ENCODE results near the gene TRIM65.
A peak's percentile ranks its signal among the peaks of the same experiment; 100 is the strongest.
"Not testable (repeated sequence)": the region's sequence is repeated elsewhere in the genome, so short reads cannot be mapped to it uniquely, and the experiment has no call there.

TRIM65 gene

GRCh38 chr17:75851693-75851991 lies 45.1 kb downstream of the TRIM65 start:
- DNase-seq (ENCODE audit: low spot score) = not testable (repeated sequence)

GRCh38 chr17:75850928-75851692 lies 45.6 kb downstream of the TRIM65 start:
- no peak for DNase-seq (ENCODE audit: low spot score)

DNA sequence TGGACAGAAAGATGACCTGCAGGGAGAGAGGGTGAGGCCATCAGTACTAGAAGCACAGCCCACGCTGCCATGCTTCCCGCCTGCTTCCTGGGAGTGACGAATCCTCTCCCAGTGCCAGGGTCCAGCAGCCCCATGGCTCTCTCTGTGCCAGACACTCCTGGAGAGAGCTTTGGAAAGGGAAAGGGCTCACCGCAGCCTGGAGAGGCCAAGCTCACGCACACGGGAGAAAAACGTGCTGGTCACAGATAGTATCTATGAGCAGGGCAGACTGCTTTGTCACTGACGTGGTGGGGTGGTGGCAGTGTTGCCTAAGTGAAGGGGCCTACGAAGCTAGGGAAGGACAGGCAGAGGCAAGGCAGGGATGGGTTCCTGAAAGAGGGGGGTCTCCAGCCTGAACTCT lies 47.0 kb downstream of the TRIM65 start:
- no peak for DNase-seq (ENCODE audit: low spot score)

GRCh38 chr17:75849279-75849646 lies 47.5 kb downstream of the TRIM65 start:
- no peak for DNase-seq (ENCODE audit: low spot score)

GRCh38 chr17:75848523-75849278 lies 48.0 kb downstream of the TRIM65 start:
- peak; percentile 84 for DNase-seq (ENCODE audit: low spot score)

GRCh38 chr17:75847614-75848522 lies 48.9 kb downstream of the TRIM65 start:
- no peak for DNase-seq (ENCODE audit: low spot score)

DNA sequence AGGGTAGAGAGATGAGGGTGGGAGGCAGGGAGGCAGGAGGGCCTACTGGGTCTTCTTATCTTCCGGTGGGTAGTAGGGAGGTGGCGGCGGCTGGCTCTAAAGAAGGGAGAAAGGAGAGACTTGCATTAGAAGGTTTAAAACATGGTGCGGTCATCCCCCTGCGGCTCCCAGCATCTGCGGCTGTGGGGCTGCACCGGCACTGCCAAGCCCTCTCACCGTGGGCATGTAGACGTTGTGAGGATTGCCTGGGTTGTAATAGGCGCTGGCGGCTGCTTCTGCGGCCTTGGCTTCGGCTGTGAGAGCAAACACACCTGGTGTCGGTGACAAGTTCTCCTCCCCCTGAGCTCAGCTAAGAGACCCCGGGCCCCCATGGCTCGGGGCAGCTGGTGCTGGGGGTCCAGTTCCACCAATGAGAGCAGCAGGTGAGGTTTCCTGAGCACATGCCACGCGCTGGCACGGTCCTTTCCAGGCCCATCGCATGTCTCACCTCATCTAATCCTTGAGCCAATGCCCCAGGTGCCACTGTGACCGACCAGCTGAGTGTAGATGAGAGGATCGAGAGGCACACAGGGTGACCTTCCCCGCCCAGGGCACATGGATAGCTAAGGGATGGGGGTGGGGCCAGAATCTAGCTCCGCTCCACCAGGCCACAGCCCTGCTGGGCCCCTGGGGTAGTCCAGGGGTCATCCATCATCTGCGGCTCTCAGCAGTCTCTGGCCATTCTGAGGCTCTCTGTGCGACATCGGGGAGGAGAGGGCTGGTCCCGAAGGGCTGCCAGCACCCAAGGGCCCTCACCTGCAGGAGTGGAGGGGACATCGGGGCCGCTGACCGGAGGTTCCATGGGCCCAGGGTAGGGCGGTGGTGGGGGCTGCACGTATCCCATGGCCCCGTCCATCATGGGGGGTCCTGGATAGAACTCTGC lies 49.8 kb downstream of the TRIM65 start:
- no peak for DNase-seq (ENCODE audit: low spot score)

DNA sequence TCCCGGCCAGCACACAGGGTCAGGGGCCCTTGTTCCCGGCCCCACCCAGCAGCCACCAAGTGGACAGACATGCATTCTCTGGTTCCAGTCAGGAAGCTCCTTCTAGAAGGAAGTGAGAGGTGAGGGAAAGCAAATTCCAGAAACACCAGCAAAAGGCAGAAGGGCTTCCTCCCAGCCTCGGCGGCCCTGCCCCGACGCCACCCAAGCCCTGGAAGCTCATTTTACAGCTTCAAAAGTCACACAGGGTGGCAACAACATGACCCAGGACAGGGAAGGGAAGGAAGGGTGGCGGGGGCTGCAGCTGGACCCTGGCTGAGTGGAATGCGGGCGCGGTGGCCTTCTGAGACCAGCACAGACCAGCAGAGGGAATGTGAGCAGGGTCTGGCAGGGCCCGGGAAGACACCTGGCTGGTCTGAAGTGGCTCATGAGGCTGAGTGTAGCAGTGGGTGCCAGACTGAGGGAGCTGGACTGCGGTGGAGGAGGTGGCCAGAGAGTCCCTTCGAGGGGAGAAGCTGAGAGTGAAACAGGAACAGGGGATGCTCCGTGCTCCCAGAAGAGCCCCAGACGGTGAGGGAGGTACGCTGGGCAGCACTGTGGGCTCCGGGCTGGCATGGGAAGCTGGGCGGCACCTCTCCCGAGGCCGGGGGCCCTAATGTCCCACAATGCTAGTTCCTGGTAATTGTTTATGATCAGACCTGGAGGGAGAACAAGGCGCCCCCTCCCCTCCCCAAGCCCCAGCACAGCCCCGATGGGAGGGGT lies 50.6 kb downstream of the TRIM65 start:
- DNase-seq (ENCODE audit: low spot score) = no peak

DNA sequence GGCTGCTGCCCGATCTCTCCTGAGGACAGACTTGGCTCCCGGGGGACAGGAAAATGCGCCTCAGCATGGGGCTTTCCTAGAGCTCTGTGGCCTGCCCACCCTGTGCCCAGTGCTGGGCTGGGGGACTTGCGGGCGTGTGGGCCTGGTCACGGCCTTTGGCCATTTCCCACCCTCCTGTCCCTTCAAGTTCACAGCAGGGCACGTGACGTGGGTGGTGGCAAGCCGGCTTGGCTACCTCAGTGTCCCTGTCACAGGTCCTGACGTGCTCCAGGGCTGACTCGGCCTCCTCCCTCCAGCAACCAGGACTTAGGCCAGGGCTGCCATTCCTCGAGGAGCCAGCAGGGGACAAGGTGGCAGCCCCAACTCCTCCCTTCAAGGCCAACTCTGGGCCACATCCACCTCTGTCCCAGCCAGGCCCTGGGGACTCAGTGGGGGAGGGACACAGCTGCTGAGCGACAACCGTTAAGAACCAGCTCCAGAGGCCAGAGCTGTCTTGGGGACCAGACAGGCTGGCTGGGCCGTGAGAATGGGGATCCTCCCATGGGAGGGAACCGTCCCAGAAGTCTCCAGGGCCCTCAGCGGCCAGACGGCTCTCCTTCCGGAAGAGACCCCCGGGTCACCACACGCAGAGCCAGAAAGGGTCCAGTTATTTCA lies 51.6 kb downstream of the TRIM65 start:
- peak; percentile 62 for DNase-seq (ENCODE audit: low spot score)

DNA sequence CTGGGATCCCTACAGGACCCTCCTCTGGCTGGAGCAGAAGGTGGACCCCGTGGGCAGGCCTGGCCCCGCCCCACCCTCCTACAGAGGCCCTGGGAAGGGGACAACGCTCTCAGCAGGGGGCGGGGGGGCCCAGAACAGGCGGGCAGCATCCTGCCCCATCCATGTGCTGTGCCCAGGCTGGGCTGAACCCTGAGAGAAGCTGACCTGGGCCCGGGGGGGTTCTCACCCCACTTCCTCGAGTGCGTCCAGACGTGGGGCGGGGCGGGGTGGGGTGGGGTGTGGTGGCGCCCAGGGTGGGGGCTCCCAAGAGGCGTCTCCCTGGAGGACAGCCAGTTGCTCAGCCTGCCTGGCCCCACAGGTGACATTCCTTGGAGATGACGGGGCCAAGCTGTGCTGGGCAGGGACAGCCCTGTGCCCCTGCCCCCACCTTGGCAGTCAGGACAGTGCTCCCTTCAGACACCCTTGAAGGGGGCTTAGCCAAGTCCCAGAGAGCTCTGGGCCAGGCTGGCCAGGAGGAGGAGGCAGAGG lies 52.2 kb downstream of the TRIM65 start:
- DNase-seq (ENCODE audit: low spot score) = no peak

DNA sequence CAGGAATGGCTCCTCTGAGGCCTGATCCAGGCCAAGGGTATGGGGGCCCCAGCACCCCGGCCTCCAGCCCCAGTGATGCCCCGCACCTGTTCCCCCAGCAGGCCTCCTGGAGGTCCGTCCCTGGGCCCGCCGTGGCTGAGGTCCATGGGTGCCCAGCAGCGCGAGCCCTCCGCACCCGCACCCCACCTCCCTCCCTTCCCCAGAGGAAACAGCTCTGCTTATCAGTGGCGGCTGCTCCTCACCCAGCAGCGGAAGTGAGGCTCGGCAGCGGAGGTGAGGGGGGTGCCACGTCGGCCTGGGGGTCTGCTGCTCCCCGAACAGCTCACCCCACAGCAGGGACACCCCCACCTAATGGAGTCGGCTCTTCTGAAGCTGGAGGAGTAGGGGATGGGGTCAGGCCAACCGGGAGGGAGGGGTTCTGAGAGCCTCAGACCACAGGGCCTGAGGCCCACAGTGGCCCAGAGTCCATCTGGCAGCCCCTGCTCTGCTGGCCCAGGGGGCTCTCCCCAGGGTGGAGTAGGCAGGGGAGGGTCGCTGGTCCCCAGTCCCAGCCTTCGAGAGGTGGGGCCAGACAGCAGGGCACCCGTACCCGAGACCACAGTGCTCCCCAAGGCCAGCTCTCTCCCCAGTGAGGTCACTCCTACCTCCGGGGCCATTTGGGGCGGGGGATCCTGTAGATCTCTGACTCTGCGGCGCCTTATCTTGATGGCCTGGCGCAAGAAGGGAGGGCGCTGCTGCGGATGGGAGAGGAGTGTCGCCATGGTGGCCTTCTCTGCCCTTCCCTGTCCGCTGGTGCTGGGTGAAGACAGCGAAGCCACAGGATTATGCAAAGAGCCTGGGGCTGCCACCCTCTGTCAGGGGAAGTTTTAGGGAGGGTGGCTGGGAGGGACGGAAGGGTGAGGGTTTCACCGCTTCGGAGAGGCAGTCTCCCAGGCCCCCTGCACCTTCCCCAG lies 52.9 kb downstream of the TRIM65 start, which contains the start of gene UNC13D:
Gene UNC13D (minus strand): TSS at position 828 of the 953 bp plus-strand sequence. CDS start 67 bp downstream, at position 761.
- peak; percentile 69 for DNase-seq (ENCODE audit: low spot score)

DNA sequence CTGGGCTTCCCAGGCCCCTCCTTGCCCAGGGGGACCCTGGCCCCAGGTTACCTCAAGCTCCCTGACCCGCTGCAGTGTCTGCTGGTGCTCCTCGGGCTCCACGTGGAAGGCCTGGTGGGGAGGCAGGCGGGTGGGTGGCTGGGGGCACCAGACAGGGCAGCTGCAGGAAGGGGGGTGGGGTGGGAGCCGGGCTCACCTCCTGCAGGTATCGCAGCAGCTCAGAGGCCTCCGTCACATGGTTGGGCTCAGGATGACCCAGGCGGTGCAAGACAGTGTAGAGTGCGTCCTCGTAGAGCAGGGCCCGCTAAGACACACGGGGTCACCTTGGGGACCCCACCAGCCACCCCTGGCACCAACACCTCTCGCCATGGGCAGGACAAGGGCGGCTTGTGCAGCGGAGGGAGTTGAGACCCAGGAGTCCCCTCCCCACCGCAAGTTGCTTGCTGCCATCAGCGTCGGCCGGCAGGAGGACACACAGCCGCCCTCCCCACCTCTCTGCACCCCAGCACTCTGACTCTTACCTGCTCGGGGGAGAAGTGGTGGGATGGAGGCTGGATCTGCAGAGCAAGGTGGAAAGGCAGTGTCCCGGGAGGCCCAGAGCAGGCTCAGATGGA lies 53.7 kb downstream of the TRIM65 start:
- DNase-seq (ENCODE audit: low spot score) = peak; percentile 38

- no peak for DNase-seq (ENCODE audit: low spot score)
Measured at GRCh38 chr17:75842411-75842810, 54.3 kb downstream of the TRIM65 start.

GRCh38 chr17:75840799-75841164 lies 56.0 kb downstream of the TRIM65 start:
- DNase-seq (ENCODE audit: low spot score) = no peak

DNA sequence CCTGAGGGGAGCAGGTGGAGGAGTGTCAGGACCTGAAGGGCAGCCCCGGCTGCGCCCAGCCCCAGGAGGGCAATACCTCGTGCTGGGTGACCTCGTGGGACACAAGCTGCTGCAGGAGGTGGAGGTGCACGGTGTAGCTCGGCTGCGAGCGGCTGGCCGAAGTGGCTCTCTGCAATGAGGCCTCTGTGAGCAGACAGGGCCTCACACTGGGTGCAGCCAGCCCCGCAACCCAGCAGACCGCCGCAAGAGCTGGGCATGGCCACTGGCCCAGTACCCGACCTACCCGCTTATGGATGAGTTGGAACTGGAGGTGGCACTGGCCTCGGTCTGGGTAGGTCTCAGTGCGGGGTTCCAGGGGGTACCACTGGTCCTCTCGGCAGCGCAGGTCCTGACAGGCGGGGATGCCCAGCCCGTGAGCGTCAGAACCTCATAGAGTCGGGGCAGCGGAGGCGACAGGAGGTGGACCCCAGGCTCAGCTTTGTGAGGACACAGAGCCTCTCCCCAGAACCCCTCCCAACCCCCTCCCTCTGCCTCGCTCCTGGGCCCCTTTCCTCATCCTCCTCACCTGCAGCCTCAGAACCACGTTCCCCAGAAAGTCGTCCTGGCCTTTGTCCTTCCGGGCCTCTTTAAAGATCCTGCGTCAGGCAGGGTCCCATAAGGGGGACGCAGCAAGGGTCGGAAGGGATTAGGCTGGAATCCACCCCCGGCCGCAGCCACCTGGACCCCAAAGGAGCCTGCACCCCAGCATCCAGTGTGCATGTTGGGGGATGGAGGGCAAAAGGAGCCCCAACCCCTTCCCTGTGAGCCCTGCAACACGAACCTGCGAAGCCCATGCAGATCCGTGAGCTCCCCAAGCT lies 56.6 kb downstream of the TRIM65 start:
- DNase-seq (ENCODE audit: low spot score) = no peak
